Activated CD8-positive, alpha-beta memory T cell treated with anti-CD3 and anti-CD28 coated beads, Interleukin-2, amount 50 U/mL, for 4 hours (primary cell): ENCODE measurements around the gene EPN2.
"Not testable (repeated sequence)": the region's sequence is repeated elsewhere in the genome, so short reads cannot be mapped to it uniquely, and the experiment has no call there.

Experiments used
- DNase-seq: peaks from one replicate; pipeline ENCODE4 v3.0.0-alpha.2; 2020

The EPN2 gene

DNA sequence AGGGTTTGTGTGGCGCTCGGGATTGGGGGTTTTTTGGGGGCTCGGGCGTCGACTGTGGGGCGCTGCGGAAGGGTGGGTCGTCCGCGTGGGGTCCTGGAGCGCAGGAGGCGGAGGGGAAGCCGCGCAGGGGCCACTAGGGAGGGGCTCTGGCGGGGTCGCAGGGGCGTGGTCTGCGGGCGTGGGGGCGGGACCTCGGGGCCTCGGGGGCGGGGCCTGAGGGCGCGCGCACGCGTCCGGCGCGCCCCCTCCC, at the start of gene EPN2:
EPN2 (plus strand) TSS at position 228 of the 250 bp plus-strand sequence. CDS start 45,754 bp downstream, outside the sequence.
- DNase-seq = peak; percentile 57

DNA sequence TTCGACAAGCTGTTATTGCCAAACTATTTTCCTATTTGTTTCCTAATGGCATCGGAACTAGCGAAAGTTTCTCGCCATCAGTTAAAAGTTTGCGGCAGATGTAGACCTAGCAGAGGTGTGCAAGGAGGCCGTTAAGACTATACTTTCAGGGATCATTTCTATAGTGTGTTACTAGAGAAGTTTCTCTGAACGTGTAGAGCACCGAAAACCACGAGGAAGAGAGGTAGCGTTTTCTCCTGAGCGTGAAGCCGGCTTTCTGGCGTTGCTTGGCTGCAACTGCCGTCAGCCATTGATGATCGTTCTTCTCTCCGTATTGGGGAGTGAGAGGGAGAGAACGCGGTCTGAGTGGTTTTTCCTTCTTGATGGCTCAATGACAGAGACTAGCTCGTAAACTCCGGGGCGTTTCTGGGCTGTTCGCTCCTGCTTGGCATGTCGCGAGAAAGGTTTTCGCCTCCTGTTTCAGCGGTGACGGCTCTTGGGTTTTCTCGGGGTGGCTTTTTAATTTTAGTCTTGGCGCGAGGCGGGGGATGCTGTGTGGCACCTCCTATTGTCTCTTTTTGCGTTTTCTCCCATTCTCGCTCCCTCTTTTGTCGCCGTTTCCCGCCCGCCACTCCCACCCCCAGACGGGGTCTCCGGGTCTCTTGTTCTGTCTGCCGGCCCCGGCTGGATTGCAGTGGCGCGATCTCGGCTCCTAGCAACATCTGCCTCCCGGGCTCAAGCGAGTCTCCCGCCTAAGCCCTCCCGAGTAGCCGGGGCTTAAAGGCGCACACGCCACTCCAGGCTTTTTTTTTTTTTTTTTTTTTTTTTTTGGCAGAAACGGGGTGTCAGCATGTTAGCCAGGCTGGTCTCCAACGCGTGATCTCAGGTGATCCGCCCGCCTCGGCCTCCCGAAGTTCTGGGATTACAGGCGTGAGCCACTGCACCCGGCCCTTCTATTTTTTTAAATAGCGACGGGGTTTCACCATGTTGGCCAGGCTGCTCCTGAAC, 49.0 kb upstream of the EPN2 start:
- not testable (repeated sequence) for DNase-seq

DNA sequence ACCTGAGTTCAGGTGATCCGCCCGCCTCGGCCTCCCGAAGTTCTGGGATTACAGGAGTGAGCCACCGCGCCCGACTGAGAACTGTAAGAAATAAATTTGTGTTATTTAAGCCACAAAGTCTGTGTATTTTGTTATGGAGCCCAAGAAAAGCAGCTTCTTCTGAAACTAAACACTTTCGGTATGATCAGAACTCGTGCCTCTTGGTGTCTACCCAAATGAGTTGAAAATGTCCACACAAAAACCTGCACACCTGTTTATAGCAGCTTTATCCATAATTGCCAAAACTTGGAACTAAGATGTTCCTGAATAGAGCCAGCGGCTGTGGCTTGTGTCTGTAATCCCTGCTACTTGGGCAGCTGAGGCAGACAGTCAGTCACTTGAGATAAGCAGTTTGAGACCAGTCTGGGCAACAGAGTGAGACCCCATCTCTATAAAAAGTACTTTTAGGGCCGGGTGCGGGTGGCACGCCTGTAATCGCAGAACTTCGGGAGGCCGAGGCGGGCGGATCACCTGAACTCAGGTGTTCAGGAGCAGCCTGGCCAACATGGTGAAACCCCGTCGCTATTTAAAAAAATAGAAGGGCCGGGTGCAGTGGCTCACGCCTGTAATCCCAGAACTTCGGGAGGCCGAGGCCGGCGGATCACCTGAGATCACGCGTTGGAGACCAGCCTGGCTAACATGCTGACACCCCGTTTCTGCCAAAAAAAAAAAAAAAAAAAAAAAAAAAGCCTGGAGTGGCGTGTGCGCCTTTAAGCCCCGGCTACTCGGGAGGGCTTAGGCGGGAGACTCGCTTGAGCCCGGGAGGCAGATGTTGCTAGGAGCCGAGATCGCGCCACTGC, 48.1 kb upstream of the EPN2 start:
- DNase-seq = not testable (repeated sequence)

DNA sequence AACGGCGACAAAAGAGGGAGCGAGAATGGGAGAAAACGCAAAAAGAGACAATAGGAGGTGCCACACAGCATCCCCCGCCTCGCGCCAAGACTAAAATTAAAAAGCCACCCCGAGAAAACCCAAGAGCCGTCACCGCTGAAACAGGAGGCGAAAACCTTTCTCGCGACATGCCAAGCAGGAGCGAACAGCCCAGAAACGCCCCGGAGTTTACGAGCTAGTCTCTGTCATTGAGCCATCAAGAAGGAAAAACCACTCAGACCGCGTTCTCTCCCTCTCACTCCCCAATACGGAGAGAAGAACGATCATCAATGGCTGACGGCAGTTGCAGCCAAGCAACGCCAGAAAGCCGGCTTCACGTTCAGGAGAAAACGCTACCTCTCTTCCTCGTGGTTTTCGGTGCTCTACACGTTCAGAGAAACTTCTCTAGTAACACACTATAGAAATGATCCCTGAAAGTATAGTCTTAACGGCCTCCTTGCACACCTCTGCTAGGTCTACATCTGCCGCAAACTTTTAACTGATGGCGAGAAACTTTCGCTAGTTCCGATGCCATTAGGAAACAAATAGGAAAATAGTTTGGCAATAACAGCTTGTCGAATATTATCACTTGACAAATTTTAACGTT, 47.3 kb upstream of the EPN2 start:
- DNase-seq = not testable (repeated sequence)

DNA sequence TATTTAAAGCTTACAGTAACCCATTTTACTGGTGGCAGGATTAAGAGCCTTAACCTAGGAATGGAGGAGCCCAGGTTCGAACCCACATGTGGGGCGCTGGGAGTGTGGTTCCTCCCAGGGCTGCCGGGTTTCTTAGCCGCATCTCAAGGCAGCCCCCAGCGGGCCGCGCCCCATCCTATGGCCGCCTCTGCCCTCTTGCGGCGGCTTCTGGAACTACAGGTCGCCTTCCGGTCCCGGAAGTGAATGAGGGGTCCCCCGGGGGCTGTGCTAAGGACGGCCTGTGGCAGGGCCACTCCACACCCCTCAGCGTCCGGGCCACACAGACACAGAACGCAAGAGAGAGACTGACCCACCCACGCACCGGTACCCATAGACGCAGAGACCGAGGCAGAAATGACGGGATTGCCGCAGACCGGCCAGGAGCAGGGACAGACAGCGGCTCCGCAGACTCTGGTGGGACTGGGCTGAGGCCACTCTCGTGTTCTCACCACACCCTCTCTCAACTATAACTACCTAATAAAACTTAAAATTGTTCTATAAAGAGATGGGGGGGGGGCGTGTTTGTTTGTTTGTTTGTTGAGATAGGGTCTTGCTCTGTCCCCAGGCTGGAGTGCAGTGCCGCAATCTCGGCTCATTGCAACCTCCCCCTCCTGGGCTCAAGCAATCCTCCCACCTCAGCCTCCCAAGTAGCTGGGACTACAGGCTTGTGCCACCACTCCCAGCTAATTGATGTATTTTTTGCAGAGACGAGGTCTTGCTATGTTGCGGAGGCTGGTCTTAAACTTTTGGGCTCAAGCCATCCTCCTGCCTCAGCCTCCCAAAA, 40.6 kb upstream of the EPN2 start:
- not testable (repeated sequence) for DNase-seq

DNA sequence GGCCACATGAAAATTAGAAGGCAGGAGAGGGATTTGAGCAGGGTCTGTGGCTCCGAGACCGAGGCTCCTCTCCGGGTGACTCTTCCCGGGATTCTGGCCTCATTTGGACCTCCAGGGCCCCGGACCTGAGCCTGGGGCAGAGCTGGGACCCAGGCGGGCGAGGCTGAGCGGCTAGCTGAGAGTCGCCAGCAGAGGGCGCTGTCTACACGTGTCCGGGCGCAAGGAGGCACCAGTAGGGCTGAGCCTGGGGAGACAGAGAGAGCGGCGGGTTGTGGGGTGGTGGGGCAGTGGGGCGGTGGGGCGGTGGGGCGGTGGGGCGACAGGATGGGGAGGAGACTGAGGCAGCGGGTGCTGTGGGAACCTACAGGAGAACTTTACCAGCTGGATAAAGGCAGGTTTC, 34.7 kb upstream of the EPN2 start:
- DNase-seq = not testable (repeated sequence)

DNA sequence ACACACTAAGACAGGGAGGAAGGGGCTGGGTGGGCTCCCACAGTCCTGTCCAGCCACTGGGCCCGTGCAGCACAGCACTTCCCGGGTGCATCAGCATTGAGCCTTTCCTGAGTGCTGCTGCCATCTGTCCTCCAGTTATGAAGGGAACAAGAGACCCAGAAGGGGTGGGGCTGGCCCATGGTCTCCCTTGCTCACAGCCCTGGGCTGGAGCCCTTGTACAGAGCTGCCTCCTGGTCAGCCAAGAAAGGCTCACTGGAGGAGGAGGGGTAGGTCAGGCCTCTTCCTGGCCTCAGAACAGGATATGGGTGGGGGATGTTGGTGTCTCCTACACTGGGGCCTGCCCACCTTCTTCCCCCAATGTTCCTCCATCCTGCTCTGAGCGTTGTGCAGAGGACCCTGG, 33.7 kb upstream of the EPN2 start:
- DNase-seq = not testable (repeated sequence)

DNA sequence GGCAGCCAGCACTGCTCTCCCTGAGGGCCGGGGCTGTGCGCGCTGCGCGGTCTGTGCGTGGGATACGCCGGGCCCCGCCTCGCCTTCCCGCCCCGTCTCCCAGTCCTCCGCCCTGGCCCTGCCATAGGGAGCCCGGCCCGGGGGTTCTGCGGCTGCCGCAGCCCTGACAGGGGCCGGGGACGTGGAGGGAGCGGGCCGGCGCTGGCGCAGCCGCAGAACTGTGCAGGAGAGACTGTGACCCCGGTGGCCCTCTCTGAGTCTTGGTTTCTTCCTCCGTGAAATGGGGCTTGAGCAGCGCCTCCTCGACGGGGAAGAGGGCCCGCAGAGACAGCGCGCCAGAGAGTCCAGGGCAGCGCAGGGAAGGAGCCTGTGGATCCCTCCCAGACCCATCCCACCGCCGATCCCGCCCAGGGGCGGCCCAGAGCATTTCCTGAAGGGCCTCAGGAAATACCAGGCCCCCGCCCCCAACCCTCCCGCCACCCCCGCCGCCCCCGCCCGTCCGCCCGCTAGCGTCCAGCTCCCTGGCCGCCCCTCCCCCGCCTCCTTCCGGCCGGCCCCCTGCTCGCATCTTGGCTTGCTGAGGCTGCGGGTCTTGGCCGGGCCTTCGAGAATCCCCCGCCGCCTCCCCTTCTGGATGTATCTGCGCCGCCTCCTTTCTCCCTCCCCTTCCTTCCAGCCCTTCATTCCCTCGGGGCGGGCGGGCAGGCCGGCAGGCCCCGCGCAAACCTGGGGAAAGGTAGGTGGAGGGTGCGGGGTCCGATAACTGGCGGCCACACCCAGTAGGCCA, 21.9 kb upstream of the EPN2 start:
- not testable (repeated sequence) for DNase-seq

DNA sequence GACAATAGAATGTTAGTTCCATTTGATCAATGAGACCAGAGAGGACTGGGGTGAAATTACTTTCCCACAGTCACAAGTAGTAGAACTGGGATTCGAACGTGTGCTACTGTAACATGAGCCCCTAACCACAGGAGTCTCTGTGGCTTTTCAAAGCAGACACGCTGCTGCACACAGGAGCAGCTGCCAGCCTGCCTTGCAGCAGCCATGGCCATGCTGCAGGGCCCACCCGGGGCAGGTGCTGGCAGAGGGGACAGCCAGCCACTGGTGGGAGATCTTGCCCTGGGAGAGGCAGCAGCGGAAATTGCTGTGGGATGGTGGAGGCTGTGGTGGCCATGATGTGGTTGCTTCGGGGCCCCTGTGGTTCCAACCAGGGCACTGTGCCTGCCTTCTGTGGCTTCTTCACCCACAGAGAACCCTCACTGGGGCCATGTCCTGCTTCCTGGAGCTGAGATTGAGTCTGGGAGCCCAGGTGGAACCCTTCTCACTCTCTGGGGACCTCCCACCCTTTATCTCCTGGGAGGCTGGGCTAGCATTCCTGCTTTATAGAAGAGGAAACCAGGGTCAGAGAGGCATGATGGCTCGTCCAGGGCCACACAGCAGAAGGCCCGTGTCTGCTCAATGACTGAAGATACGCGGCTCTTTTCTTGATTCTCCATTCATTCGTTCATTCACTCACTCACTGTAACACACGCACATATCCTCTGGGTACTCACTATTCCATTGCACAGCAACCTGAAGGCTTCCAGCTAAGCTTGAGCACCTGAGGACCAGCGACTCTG, 20.8 kb upstream of the EPN2 start:
- DNase-seq = not testable (repeated sequence)

DNA sequence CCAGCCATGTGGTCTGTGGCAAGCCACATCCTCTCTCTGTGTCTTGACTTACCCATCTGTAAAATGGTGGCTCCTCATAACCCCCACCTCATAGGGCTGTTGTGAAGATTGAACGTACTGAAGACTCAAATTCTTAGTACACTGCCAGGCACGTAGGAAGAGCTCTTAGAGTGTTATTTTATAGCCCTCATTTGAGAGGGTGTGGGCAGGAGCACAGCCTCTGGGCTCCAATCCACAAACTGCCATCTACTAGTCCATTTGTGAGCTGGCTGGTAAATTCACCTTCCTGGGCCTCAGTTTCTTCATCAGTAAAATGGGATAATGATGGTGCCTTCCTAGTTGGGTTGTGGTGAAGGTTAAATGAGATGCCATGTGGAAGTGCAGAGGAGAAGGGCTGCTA, 18.3 kb upstream of the EPN2 start:
- DNase-seq = not testable (repeated sequence)

DNA sequence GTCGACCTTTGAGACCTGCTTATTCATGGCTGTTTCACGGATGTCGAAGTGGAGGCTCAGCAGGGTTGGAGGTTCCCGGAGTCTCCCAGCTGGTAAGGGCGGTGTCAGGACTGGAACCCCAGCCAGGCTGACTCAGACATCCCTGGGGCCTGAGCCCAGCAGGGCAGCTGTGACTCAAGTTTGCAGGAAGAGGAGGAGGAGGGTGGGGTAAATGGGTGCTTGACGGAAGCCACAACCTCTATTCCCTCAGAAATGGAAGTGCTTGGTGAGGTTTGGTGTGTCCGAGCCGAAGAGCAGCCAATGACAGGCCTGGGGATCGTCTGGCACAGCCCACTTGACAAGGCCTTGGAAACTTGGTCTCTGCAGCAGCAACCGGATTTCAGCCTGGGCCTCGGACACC, 17.8 kb upstream of the EPN2 start:
- DNase-seq = not testable (repeated sequence)

DNA sequence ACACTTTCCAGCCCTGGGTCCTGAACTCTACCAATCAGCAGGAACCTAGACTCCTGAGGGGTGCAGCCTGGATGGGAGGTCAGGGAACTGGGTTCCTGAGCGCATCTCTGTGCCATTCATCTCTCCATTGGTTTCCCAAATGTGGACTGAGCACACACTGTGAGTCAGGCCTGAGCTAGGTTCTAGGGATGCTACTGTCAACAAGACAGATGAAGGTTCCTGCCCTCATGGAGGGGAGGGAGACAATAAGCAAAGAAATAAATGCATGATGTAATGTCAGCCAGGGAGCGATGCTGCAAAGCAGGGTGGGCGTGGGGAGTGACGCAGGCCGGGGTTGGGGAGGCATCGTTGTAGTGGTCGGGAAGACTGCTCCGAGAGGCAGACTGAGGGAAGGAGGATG, 17.0 kb upstream of the EPN2 start:
- not testable (repeated sequence) for DNase-seq

DNA sequence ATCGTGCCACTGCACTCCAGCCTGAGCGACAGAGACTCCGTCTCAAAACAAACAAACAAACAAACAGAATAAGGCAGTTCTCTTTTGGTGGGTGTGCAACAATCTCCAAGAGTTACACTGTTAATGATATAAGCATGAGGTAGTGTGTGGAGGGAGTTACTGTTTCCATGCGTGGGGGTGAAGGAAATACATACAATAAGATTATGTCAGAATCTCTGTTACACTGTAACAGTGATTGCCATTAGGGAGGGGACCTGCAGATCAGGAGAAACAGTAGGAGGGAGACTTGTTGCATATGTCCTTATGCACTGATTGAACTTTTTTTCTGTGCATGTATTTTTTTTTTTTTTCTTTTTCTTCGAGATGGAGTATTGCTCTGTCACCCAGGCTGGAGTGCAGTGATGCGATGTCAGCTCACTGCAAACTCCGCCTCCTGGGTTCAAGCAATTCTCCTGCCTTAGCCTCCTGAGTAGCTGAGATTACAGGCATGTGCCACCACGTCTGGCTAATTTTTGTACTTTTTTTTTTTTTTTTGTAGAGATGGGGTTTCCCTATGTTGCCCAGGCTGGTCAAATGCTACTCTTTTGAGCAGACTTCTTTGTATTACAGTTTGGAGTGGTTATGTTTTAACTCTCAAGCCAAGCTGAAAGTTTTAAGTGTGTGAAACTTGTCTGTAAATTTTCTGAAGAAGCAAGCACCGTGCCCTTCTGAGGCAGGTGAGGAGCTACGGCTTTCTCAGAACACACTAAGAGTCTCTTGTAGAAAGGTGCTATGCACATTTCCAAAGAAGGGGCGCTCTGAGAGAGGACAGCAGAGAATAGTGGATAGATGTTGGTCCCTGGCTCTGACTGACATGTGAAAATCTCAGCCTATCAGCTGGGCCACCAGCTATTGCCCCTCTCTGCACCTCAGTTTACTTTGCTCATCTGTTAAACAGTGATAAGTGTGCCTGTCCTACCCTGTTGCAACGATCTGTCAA, 10.3 kb upstream of the EPN2 start:
- not testable (repeated sequence) for DNase-seq

DNA sequence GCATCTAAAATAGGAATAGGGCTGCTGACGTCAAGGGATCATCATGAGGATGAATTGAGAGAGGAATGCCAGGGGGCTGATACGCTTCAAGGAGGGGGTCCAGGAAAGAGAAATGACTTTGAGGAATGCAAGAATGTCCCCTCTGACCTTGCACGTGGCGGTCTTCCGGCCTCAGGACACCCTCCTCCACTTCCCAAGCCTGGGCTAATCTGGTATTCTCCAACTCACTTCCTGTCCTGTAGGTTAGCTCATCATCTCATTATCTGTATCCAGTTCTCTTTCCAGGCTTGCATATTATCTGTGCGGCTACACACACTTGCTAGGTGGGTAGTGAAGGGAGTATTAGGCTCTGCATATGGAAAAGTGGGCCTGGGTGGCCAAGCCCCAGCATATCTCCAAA, 2.5 kb upstream of the EPN2 start:
- DNase-seq = not testable (repeated sequence)

DNA sequence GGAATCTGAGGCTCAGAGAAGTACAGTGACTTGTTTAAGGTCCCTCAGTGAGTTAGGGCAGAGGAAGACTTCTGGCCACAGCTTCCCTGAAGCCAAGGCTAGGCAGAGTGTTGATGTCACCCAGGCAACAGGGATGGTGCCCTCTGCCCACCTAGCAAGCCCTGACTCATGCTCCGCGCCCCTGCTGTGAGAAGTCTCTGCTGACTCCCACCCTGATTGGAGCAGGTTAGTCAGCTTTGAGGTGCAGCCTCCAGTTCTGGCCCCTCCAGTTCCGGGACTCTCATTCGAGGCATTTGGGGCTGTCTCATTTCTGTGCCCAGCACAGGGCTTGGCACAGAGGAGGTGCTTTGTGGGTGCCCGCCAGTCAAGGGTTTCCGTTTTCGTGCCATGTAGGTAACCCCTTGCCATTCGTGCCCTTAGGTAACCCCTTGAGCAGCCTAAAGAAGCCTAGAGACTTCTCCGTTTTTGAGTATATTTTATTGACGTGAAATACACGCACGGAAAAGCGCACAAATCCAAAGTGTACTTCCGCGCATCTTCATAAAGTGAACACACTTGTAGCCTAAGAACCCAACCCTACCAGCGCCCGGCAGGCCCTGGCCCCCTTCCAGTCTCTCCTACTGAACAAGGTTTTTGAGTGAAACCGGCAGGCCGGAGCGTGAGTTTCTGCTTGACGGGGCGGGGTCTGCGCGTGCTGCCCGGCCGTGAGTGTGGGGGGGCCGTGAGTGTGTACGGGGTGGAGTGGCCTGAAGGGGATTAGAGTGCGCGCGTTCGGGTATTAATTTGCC, 621 bp upstream of the EPN2 start:
- DNase-seq = not testable (repeated sequence)

DNA sequence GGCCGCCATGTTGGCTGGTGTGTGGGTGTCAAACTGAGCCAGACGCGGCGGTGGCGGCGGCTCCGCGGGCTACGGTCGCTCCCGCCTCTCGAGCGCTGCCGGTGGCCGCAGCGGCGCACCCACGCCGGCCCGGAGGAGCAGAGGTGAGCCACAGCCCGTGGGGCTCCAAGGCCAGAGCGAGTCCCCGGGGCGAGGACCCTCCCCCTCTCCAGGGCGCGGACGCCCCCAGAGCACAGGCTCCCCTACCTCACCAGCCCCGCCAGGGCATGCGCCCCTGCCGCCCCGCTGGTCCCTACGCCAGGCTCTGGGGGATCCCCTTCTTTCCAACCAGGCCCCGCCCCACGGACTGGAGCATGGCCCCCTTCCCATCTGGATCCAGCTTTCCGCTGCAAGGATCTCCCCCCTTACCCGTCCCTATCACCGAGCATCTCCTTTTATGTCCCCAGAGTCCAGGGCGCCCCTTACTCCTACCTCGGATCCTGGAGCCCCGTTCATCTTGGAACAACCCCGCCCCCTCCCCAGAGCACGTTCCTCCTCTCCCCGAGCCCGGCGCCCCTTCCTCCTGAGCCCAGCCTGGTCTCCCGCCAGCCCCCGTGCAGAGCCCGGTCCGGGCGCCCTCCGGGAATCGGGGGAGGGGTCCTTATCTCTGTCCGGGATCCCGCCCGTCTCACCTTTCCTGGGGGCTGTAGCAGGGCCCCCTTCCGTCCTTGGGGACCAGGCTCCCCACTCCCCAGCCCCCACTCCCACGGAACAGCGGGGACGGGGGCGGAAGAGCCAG, 412 bp downstream of the EPN2 start:
- peak; percentile 40 for DNase-seq

DNA sequence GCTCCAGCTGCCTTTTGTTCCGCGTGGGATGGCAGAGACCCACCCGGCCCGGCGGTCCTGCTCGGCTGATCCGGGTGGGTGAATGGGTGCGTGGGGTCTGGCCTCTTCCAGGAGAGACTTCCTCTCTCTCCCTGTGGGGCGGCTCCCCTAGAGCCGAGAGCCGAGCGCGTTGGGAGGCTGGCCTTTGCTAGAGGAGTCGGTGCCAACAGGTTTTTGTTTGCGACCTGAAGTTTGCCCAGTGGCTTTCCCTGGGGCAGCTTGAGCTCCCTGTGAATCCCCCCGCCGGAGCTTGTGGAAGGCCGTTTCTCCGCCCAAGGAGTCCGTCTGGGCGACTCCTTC, 970 bp downstream of the EPN2 start:
- DNase-seq = no peak

DNA sequence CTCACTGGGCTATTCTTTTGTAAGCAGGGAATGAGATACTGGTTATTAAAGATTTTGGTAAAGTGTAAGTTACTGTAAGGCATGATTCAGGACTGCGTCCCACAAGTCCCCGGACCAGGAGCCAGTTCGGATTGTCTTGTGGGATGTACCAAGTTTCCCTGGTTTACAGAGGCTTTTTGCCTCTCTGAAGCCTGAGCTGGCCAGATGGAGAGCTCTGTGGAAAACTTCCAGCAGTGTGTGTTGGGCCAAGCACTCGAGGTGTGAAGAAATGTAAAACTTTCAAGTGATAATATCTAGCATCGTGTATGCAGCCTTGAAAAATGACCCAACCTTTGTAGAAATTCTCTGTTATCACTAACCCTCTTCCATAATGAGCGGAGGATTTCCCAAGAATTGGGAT, 2.4 kb downstream of the EPN2 start:
- no peak for DNase-seq
